Heart left ventricle (tissue), 16 donors: ENCODE results near the gene CRYBG1. TPM values are rescaled to one million over a fixed set of nuclear protein-coding genes. Genes with fewer than 3 reads are reported as not detected.
A peak's percentile ranks its signal among the peaks of the same experiment; 100 is the strongest.

Source experiments
- ATAC-seq, 4 donors: fragments of 200-7000 bp; cut with Tn5 transposase; one replicate each; pipeline ENCODE4 v1.9.1; 2020 to 2022; ENCODE audit warnings: moderate library complexity in 4 of 4, mild to moderate bottlenecking in 3 of 4, moderate number of reproducible peaks in 1 of 4
- DNase-seq, 5 donors: peaks; one replicate each; pipeline ENCODE4 v3.0.0-alpha.2; 2020
- H3K27ac ChIP-seq, 12 donors: fragments of 200-600 bp; sonication (generic) in 4 of 12; one replicate each; pipeline versions ENCODE4 v1.5.0 to v1.8.0; 2016 to 2022; ENCODE audit warnings: mild to moderate bottlenecking in 2 of 12
- H3K27me3 ChIP-seq, 9 donors: fragments of 200-600 bp; sonication (generic) in 2 of 9; one replicate each; pipeline versions ENCODE4 v1.5.1 to v1.8.0; 2016 to 2022; ENCODE audit warnings: mild to moderate bottlenecking in 3 of 9
- H3K36me3 ChIP-seq, 9 donors: fragments of 200-600 bp; sonication (generic) in 2 of 9; one replicate each; pipeline versions ENCODE4 v1.5.0 to v1.8.0; 2018 to 2022; ENCODE audit warnings: mild to moderate bottlenecking in 2 of 9
- H3K4me1 ChIP-seq, 12 donors: fragments of 200-600 bp; sonication (generic) in 4 of 12; one replicate each; pipeline versions ENCODE4 v1.5.0 to v1.8.0; 2016 to 2022; ENCODE audit warnings: mild to moderate bottlenecking in 3 of 12
- H3K4me3 ChIP-seq, 12 donors: fragments of 200-600 bp; sonication (generic) in 4 of 12; one replicate each; pipeline versions ENCODE4 v1.5.0 to v1.8.0; 2017 to 2022; ENCODE audit warnings: mild to moderate bottlenecking in 9 of 12, moderate library complexity in 4 of 12
- H3K9me3 ChIP-seq, 12 donors: fragments of 200-600 bp; sonication (generic) in 4 of 12; one replicate each; pipeline versions ENCODE4 v1.5.0 to v1.8.0; 2016 to 2022; ENCODE audit warnings: mild to moderate bottlenecking in 1 of 12
- POLR2A ChIP-seq, 2 donors: fragments of 450-650 bp; IDR thresholded peaks; one replicate each; pipeline ENCODE4 v1.6.1; 2017; ENCODE audit warnings: antibody characterized with exemption in 2 of 2, mild to moderate bottlenecking in 2 of 2, moderate library complexity in 2 of 2
- WGBS, 4 donors: extraction: QIAGEN DNeasy Blood & Tissue Kit in 2 of 4; methylation state at CpG; one replicate each; pipeline versions ENCODE4 v1.1.5 to v1.1.7; 2013 to 2018; 5-methylcytosine and 5-hydroxymethylcytosine counted together
- intact Hi-C, 10 donors: fragments of 100-400 bp; cut with DNase I; formaldehyde crosslinking; loops; one replicate each; pipeline versions ENCODE4 v1.11.1 to v1.14.2; 2022
- polyA plus RNA-seq, 2 donors: library from polyadenylated mRNA; stranded (reverse); fragments of 200-250 nt; gene quantifications; one replicate each; pipeline ENCODE4 v1.2.3, GENCODE V29; 2013
- total RNA-seq, 9 donors: library from RNA; depleted of rRNA in 2 of 9; stranded (reverse); fragments of >200 nt in 2 of 9; fragmentation: NEBNext Ultra II Directional in 3 of 9; extraction: Animal tissue kit (Norgen Biotek cat#: 25700) in 3 of 9; gene quantifications; one replicate each; pipeline versions ENCODE4 v1.1.0 to v1.2.4, GENCODE V29; 2016 to 2023
- TF ChIP-seq, protein P1 (sequence below), 12 donors: fragments of 200-600 bp; sonication (generic) in 4 of 12; IDR thresholded peaks; one replicate each; pipeline versions ENCODE4 v1.5.0 to v1.8.0; 2018 to 2022; ENCODE audit warnings: antibody characterized with exemption in 12 of 12, mild to moderate bottlenecking in 5 of 12
- donor health status: ischemic (EF 13 %, LVEDD 7.1; RV severe dilation, severe dysfunction).
- donor health status: healthy with polysubstance abuse.
- donor health status: DM: no; HTN: yes; CAD: no.
- donor health status: DM: no; HTN: no; CAD: no.
- donor health status: ischemic (EF 25% LVEDD 6.9; RV normal size, moderate dysfunction).
- donor health status: ischemic (EF 25% LVEDD 5.7; RV mildly dilated, moderate dysfunction).
- donor health status: healthy.
- donor health status: DM: yes; HTN: yes; CAD: no.
- donor health status: ischemic (EF 35%, LVEDD 5.7; RV mildly dilated, moderate dysfunction).
- donor health status: nonischemic (EF 11% LVEDD 7.7; RV severe dilation, severe dysfunction).
- donor health status: DM: yes; HTN: yes; CAD: no.
- donor health status: PGD.
- donor health status: ischemic (EF 29% LVEDD 5.4; RV normal size, mild dysfunction).
- donor health status: nonischemic (EF 23%, LVEDD 6.1; RV moderate dilation, normal function).

CRYBG1 gene
- total and polyA plus RNA-seq, 11 donors = 0.42 to 17.7 (median 1.5) TPM

DNA sequence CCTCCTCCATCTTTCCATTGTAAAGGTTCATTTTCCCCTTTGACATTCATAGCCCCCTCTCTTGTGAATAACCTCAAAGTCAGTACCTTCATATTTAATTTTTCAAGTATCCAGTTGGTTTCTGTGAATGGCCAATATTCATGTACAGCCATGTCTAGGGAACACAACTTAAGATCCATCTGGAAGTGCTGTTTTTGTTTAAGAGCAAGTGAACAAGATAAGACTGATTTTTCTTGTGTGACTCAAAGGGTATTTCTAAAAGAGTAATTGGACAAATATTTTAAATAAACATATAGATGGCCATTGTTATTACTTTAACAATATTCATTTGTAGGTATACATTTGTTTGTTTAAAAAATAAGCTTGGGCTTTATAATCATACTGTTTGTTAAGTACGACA is 175.8 kb downstream of the CRYBG1 start:
- DNase-seq (no peak), ATAC-seq (no peak)
- 96 to 99% (median 97%) methylated on average over 1 of the region's 1 CpG for WGBS, 4 donors
- no peak overlapping the region for H3K4me3 ChIP-seq
- TF ChIP-seq, protein P1, sequence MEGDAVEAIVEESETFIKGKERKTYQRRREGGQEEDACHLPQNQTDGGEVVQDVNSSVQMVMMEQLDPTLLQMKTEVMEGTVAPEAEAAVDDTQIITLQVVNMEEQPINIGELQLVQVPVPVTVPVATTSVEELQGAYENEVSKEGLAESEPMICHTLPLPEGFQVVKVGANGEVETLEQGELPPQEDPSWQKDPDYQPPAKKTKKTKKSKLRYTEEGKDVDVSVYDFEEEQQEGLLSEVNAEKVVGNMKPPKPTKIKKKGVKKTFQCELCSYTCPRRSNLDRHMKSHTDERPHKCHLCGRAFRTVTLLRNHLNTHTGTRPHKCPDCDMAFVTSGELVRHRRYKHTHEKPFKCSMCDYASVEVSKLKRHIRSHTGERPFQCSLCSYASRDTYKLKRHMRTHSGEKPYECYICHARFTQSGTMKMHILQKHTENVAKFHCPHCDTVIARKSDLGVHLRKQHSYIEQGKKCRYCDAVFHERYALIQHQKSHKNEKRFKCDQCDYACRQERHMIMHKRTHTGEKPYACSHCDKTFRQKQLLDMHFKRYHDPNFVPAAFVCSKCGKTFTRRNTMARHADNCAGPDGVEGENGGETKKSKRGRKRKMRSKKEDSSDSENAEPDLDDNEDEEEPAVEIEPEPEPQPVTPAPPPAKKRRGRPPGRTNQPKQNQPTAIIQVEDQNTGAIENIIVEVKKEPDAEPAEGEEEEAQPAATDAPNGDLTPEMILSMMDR (IDR thresholded peaks at IDR 0.05) = no peak
- TF ChIP-seq POLR2A (IDR thresholded peaks at IDR 0.05) = no peak
- no peaks in the 10 kb centered on the region for H3K27me3 ChIP-seq
- peaks cover 0 to 48% (median 0%) of the 10 kb centered on the region in 12 donors for H3K4me1 ChIP-seq
- peak overlapping the region in 1 of 12 donors; percentile 59 for H3K27ac ChIP-seq
- no peaks in the 10 kb centered on the region for H3K9me3 ChIP-seq
- peaks cover 0 to 37% (median 0%) of the 10 kb centered on the region in 9 donors for H3K36me3 ChIP-seq
- intact Hi-C loops = no loop called here

DNA sequence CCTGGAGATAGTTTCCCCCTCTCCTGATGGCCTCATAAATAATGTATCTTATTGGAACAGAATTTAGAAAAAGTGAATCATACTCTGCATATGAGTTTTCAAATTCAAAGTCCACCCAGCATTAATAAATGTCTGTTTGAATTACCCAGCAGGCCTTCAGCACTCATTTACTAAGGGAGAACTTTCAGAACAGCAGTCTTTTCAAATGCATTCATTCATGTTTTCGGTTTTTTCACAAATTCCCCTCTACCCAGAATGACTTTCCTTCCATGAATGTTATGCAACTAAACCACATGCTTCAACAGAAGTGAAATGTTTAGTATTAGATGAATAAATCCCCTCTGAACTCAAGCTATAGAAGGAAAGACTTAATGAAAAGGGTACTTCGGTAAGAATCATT is 176.3 kb downstream of the CRYBG1 start:
- Histone ChIP-seq H3K36me3 (peaks cover 0 to 37% (median 0%) of the 10 kb centered on the region in 9 donors), H3K27me3 (no peaks in the 10 kb centered on the region), H3K9me3 (no peaks in the 10 kb centered on the region), H3K27ac (peak overlapping the region in 1 of 12 donors; percentile 59), H3K4me3 (no peak overlapping the region), H3K4me1 (peaks cover 0 to 48% (median 0%) of the 10 kb centered on the region in 12 donors)
- DNase-seq (no peak), ATAC-seq (no peak)
- WGBS, 4 donors = 81 to 92% (median 86%) methylated on average over 2 of the region's 2 CpGs
- TF ChIP-seq, protein P1 (IDR thresholded peaks at IDR 0.05) = no peak
- TF ChIP-seq POLR2A (IDR thresholded peaks at IDR 0.05) = no peak
- intact Hi-C loops = no loop called here

- peak overlapping the region in 1 of 12 donors; percentile 59 for H3K27ac ChIP-seq
- DNase-seq = no peak
- peaks cover 0 to 48% (median 0%) of the 10 kb centered on the region in 12 donors for H3K4me1 ChIP-seq
- intact Hi-C loops = no loop called here
- H3K4me3 ChIP-seq = no peak overlapping the region
- 77 to 84% (median 82%) methylated on average over 8 of the region's 8 CpGs for WGBS, 4 donors
- ATAC-seq = no peak
- H3K27me3 ChIP-seq = no peaks in the 10 kb centered on the region
- TF ChIP-seq, protein P1 (IDR thresholded peaks at IDR 0.05) = no peak
- TF ChIP-seq POLR2A (IDR thresholded peaks at IDR 0.05) = no peak
- no peaks in the 10 kb centered on the region for H3K9me3 ChIP-seq
- peaks cover 0 to 29% (median 0%) of the 10 kb centered on the region in 9 donors for H3K36me3 ChIP-seq
Measured at GRCh38 chr6:106537662-106538061, 177.1 kb downstream of the CRYBG1 start.

DNA sequence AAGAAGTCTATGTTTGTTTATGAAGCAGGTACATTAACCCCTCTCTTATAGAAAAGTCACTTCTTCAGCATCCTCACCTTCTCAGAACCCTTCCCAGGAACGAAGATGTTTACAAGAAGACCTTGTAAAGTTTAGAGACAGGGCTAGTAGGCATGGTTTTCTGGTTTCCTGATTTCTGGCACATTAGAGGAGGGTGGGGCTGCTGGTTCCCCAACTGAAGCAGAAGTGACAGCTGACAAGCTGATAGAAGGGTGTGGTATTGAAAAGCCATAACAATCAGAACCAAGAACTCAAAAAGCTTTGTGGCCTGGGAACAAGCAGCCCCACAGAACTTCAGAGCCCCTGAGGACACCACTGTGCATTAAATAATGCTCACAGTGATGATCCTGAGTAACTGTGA is 177.6 kb downstream of the CRYBG1 start:
- WGBS, 4 donors = 79 to 96% (median 88%) methylated on average over 1 of the region's 1 CpG
- H3K4me1 ChIP-seq = peaks cover 0 to 44% (median 0%) of the 10 kb centered on the region in 12 donors
- no peak overlapping the region for H3K4me3 ChIP-seq
- H3K27ac ChIP-seq = peak overlapping the region in 1 of 12 donors; percentile 59
- H3K36me3 ChIP-seq = peaks cover 0 to 29% (median 0%) of the 10 kb centered on the region in 9 donors
- no peaks in the 10 kb centered on the region for H3K27me3 ChIP-seq
- H3K9me3 ChIP-seq = no peaks in the 10 kb centered on the region
- ATAC-seq (no peak), DNase-seq (peak in 1 of 5 donors; percentile 30)
- intact Hi-C loops = no loop called here
- TF ChIP-seq, protein P1 (IDR thresholded peaks at IDR 0.05) = no peak
- TF ChIP-seq POLR2A (IDR thresholded peaks at IDR 0.05) = no peak
